ENCODE measurements around the gene WT1. TPM values are rescaled to one million over a fixed set of nuclear protein-coding genes. Genes with fewer than 3 reads are reported as not detected.

Gene WT1
- total and polyA plus RNA-seq, 2 of the 13 experiments (the other 11 are each of a cell fraction or from before 2014, with no cell fraction given) = 0.15 to 0.31 TPM

DNA sequence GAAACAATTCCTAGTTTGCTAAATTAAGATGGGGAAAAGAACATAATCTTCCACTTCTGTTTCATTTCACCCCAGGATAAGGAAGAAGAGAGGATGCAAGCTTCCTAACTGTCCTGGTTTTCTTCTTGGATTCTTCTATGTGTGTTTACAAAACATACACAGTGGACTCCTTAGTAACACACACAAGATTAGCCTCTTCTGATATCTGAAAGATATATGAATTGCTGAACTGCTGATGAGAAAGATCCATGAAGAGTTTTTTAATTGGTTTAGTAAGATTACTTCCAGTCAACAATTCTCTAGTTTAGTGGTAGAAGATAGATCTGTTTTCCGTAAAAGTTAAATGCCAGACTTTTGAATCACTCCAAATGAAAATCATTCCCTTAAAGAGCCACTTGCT, 86.8 kb downstream of the WT1 start:
- ChIA-PET POLR2A (no interaction called here), CTCF (ENCODE audit: low intra/inter-chr PET ratio, low total read pairs) (no interaction called here)
- 3% methylated on average over 1 of the region's 1 CpG for WGBS (ENCODE audit: low lambda C conversion rate)
- no peaks in the 10 kb centered on the region for H4K20me1 ChIP-seq (ENCODE audit: insufficient read depth, low read length)
- H3K36me3 ChIP-seq (replicated peaks in 1 of 2; ENCODE audit: control insufficient read depth in 1 of 2, insufficient read depth in 2 of 2, low read length in 2 of 2) = no peaks in the 10 kb centered on the region
- no TSS peak for BruUV-seq (replicated peaks)
- H3K27me3 ChIP-seq (ENCODE audit: control insufficient read depth in 1 of 2, insufficient read depth in 2 of 2, low read length in 2 of 2) = peaks cover 0 to 12% of the 10 kb centered on the region in 2 experiments; a peak in 1 of 5 replicates
- no peak overlapping the region for H3K4me2 ChIP-seq (ENCODE audit: low read depth, low read length)
- H3K9me3 ChIP-seq (ENCODE audit: low read length) = no peaks in the 10 kb centered on the region
- ATAC-seq = no peak
- no peak overlapping the region for H2AFZ ChIP-seq (ENCODE audit: low read length)
- no peaks in the 10 kb centered on the region for H3K79me2 ChIP-seq (ENCODE audit: insufficient read depth, low read length)
- no peak overlapping the region for H3K27ac ChIP-seq (ENCODE audit: extremely low read length, insufficient read depth, low read length)
- intact Hi-C loops (cut with micrococcal nuclease; ENCODE audit: unreplicated experiment) = no loop called here
- DNase-seq (ENCODE audit: low spot score) = no peak
- H3K4me1 ChIP-seq (ENCODE audit: insufficient read depth, low read length) = no peaks in the 10 kb centered on the region
- H3K9ac ChIP-seq (ENCODE audit: insufficient read depth, low read depth, low read length) = no peak overlapping the region
- in situ Hi-C loops (cut with HindIII; ENCODE audit: extremely low pct_ligation_motif_present, low pct_unique_long_range_greater_than_20kb) = no loop called here
- no peak for FAIRE-seq
- no peak overlapping the region for H3K4me3 ChIP-seq (replicated peaks in 1 of 3; ENCODE audit: insufficient read depth in 1 of 3, low read depth in 2 of 3, low read length in 3 of 3)
- TF ChIP-seq ZNF382 (CRISPR knock-in tag; IDR thresholded peaks at IDR 0.05; ENCODE audit: borderline replicate concordance) (no peak), ZNF570 (CRISPR knock-in tag; IDR thresholded peaks at IDR 0.05; ENCODE audit: borderline replicate concordance) (no peak), MIXL1 (CRISPR knock-in tag; IDR thresholded peaks at IDR 0.05) (no peak), STAG1 (CRISPR knock-in tag; IDR thresholded peaks at IDR 0.05) (no peak), ZNF563 (CRISPR knock-in tag; IDR thresholded peaks at IDR 0.05) (no peak), MLLT10 (CRISPR knock-in tag; IDR thresholded peaks at IDR 0.05) (no peak), ZFP36L1 (CRISPR knock-in tag; IDR thresholded peaks at IDR 0.05) (no peak), ZNF484 (CRISPR knock-in tag; IDR thresholded peaks at IDR 0.05; ENCODE audit: borderline replicate concordance, low read depth) (no peak), KMT2B (CRISPR knock-in tag; IDR thresholded peaks at IDR 0.05) (no peak), ZNF317 (CRISPR knock-in tag; IDR thresholded peaks at IDR 0.05) (no peak), NCOA1 (CRISPR knock-in tag; IDR thresholded peaks at IDR 0.05) (no peak), HOXD1 (CRISPR knock-in tag; IDR thresholded peaks at IDR 0.05) (no peak), RORA (CRISPR knock-in tag; IDR thresholded peaks at IDR 0.05) (no peak)
- TF ChIP-seq, protein P1, sequence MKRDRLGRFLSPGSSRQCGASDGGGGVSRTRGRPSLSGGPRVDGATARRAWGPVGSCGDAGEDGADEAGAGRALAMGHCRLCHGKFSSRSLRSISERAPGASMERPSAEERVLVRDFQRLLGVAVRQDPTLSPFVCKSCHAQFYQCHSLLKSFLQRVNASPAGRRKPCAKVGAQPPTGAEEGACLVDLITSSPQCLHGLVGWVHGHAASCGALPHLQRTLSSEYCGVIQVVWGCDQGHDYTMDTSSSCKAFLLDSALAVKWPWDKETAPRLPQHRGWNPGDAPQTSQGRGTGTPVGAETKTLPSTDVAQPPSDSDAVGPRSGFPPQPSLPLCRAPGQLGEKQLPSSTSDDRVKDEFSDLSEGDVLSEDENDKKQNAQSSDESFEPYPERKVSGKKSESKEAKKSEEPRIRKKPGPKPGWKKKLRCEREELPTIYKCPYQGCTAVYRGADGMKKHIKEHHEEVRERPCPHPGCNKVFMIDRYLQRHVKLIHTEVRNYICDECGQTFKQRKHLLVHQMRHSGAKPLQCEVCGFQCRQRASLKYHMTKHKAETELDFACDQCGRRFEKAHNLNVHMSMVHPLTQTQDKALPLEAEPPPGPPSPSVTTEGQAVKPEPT (CRISPR knock-in tag; IDR thresholded peaks at IDR 0.05; ENCODE audit: low read depth) = no peak
- TF ChIP-seq, protein P2, sequence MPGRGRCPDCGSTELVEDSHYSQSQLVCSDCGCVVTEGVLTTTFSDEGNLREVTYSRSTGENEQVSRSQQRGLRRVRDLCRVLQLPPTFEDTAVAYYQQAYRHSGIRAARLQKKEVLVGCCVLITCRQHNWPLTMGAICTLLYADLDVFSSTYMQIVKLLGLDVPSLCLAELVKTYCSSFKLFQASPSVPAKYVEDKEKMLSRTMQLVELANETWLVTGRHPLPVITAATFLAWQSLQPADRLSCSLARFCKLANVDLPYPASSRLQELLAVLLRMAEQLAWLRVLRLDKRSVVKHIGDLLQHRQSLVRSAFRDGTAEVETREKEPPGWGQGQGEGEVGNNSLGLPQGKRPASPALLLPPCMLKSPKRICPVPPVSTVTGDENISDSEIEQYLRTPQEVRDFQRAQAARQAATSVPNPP (CRISPR knock-in tag; IDR thresholded peaks at IDR 0.05) = no peak
- TF ChIP-seq, protein P3, sequence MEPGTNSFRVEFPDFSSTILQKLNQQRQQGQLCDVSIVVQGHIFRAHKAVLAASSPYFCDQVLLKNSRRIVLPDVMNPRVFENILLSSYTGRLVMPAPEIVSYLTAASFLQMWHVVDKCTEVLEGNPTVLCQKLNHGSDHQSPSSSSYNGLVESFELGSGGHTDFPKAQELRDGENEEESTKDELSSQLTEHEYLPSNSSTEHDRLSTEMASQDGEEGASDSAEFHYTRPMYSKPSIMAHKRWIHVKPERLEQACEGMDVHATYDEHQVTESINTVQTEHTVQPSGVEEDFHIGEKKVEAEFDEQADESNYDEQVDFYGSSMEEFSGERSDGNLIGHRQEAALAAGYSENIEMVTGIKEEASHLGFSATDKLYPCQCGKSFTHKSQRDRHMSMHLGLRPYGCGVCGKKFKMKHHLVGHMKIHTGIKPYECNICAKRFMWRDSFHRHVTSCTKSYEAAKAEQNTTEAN (CRISPR knock-in tag; conservative IDR thresholded peaks at IDR 0.05) = no peak
- TF ChIP-seq, protein P4, sequence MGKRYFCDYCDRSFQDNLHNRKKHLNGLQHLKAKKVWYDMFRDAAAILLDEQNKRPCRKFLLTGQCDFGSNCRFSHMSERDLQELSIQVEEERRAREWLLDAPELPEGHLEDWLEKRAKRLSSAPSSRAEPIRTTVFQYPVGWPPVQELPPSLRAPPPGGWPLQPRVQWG (CRISPR knock-in tag; IDR thresholded peaks at IDR 0.05; ENCODE audit: borderline replicate concordance, low read depth) = no peak
- TF ChIP-seq, protein P5, sequence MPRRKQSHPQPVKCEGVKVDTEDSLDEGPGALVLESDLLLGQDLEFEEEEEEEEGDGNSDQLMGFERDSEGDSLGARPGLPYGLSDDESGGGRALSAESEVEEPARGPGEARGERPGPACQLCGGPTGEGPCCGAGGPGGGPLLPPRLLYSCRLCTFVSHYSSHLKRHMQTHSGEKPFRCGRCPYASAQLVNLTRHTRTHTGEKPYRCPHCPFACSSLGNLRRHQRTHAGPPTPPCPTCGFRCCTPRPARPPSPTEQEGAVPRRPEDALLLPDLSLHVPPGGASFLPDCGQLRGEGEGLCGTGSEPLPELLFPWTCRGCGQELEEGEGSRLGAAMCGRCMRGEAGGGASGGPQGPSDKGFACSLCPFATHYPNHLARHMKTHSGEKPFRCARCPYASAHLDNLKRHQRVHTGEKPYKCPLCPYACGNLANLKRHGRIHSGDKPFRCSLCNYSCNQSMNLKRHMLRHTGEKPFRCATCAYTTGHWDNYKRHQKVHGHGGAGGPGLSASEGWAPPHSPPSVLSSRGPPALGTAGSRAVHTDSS (CRISPR knock-in tag; conservative IDR thresholded peaks at IDR 0.05) = no peak

Measured in HepG2 (cell line).